CD4-positive, alpha-beta memory T cell (primary cell): ENCODE measurements around the gene FGGY. TPM values are rescaled to one million over a fixed set of nuclear protein-coding genes. Genes with fewer than 3 reads are reported as not detected.

Experiments
- CTCF ChIA-PET: fragments of 350-600 bp; sonication (Branson Sonifier 250); formaldehyde crosslinking; loops from one replicate; lab custom pipeline; 2021; ENCODE audit warnings: inconsistent platforms; ENCODE audit not compliant: partially characterized antibody; lab: Charles Lee
- POLR2A ChIA-PET: fragments of 350-600 bp; sonication (Branson Sonifier 250); formaldehyde crosslinking; loops from one replicate; lab custom pipeline; 2021; ENCODE audit not compliant: partially characterized antibody; lab: Charles Lee
- DNase-seq, 5 donors: peaks; one replicate each; pipeline versions ENCODE4 v3.0.0 to v3.0.0-alpha.2; 2020 to 2022; ENCODE audit warnings: mixed read lengths in 1 of 5
- H3K27ac ChIP-seq: one replicate; pipeline ENCODE4 v1.7.0; 2013; ENCODE audit warnings: low read depth, low read length
- H3K27me3 ChIP-seq: 2 replicates; pipeline ENCODE4 v1.7.0; 2013; ENCODE audit warnings: mild to moderate bottlenecking, low read length, moderate library complexity; ENCODE audit not compliant: insufficient read depth
- H3K36me3 ChIP-seq: 2 replicates; pipeline ENCODE4 v1.7.0; 2013; ENCODE audit warnings: mild to moderate bottlenecking, low read length, moderate library complexity; ENCODE audit not compliant: insufficient read depth
- H3K4me1 ChIP-seq: 2 replicates; pipeline ENCODE4 v1.7.0; 2013; ENCODE audit warnings: mild to moderate bottlenecking, low read length, moderate library complexity; ENCODE audit not compliant: insufficient read depth
- H3K4me3 ChIP-seq, 2 donors: one replicate each; pipeline ENCODE4 v1.7.0; 2013; ENCODE audit warnings: low read length in 2 of 2, mild to moderate bottlenecking in 1 of 2
- H3K9me3 ChIP-seq, 2 donors: one replicate each; pipeline ENCODE4 v1.7.0; 2013; ENCODE audit warnings: low read length in 2 of 2, control low read depth in 1 of 2; ENCODE audit not compliant: control insufficient read depth in 1 of 2
- H3K27ac Mint-ChIP-seq, 7 donors: one replicate each; pipeline ENCODE4 v1.8.0; 2020 to 2021; ENCODE audit warnings: mixed read lengths in 7 of 7, mild to moderate bottlenecking in 6 of 7, inconsistent platforms in 3 of 7, moderate library complexity in 3 of 7
- H3K27me3 Mint-ChIP-seq, 2 donors: one replicate each; pipeline ENCODE4 v1.8.0; 2020 to 2021; ENCODE audit warnings: mixed read lengths in 2 of 2
- H3K36me3 Mint-ChIP-seq, 2 donors: one replicate each; pipeline ENCODE4 v1.8.0; 2020 to 2021; ENCODE audit warnings: mixed read lengths in 2 of 2, inconsistent platforms in 1 of 2, mild to moderate bottlenecking in 1 of 2
- H3K4me1 Mint-ChIP-seq, 4 donors: one replicate each; pipeline ENCODE4 v1.8.0; 2020 to 2021; ENCODE audit warnings: mixed read lengths in 4 of 4, mild to moderate bottlenecking in 1 of 4
- H3K4me3 Mint-ChIP-seq, 8 donors: one replicate each; pipeline ENCODE4 v1.8.0; 2020 to 2021; ENCODE audit warnings: mixed read lengths in 8 of 8, mild to moderate bottlenecking in 7 of 8, moderate library complexity in 6 of 8, inconsistent platforms in 3 of 8
- H3K9me3 Mint-ChIP-seq, 8 donors: one replicate each; pipeline ENCODE4 v1.8.0; 2020 to 2021; ENCODE audit warnings: mixed read lengths in 8 of 8, mild to moderate bottlenecking in 5 of 8, inconsistent platforms in 3 of 8, moderate library complexity in 1 of 8
- intact Hi-C: fragments of 100-400 bp; cut with micrococcal nuclease; formaldehyde crosslinking; loops from one replicate; pipeline ENCODE4 v1.15.1; 2023
- polyA plus RNA-seq, 2 donors: library from polyadenylated mRNA; unstranded; fragments of 300-500 nt; fragmentation: Illumina TruSeq; gene quantifications; one replicate each; pipeline ENCODE4 v1.2.3, GENCODE V29; 2021
- total RNA-seq, 2 experiments: library from RNA; stranded (reverse); gene quantifications; one replicate each; pipeline ENCODE4 v1.2.3, GENCODE V29; 2021

The FGGY gene
- total and polyA plus RNA-seq, 4 experiments from 2014 or later, result 1.8 to 8.8 (median 3.6) TPM

- Histone ChIP-seq H3K4me3 (no peak overlapping the region), H3K36me3 (no peaks in the 10 kb centered on the region), H3K9me3 (no peaks in the 10 kb centered on the region), H3K4me1 (no peaks in the 10 kb centered on the region), H3K27me3 (no peaks in the 10 kb centered on the region), H3K27ac (no peak overlapping the region)
- Mint-ChIP-seq H3K27ac (no peak overlapping the region), H3K27me3 (no peaks in the 10 kb centered on the region), H3K4me3 (no peak overlapping the region), H3K9me3 (no peaks in the 10 kb centered on the region), H3K36me3 (no peaks in the 10 kb centered on the region), H3K4me1 (no peaks in the 10 kb centered on the region)
- DNase-seq, result no peak
- ChIA-PET POLR2A (no interaction called here), CTCF (interaction anchor here (1.1 to 5.9 kb wide), 2 partner anchors 9 to 1011 kb away, joined by 3 to 48 read pairs; no protein-coding TSS in a partner anchor)
- intact Hi-C loops, result loop anchor here (10.0 kb wide), 1 partner anchor 1236 kb away; no protein-coding TSS in a partner anchor
These were observed 453.6 kb downstream of the FGGY start for GRCh38 chr1:59750328-59751003.

GRCh38 chr1:59751004-59751395, 454.1 kb downstream of the FGGY start:
- H3K4me3 Mint-ChIP-seq, result no peak overlapping the region
- H3K27ac Mint-ChIP-seq, result no peak overlapping the region
- H3K36me3 Mint-ChIP-seq, result no peaks in the 10 kb centered on the region
- no peaks in the 10 kb centered on the region for H3K36me3 ChIP-seq
- H3K27ac ChIP-seq, result no peak overlapping the region
- DNase-seq, result no peak
- ChIA-PET CTCF (interaction anchor here (1.1 to 5.9 kb wide), 2 partner anchors 8 to 1012 kb away, joined by 3 to 48 read pairs; no protein-coding TSS in a partner anchor), POLR2A (no interaction called here)
- no peaks in the 10 kb centered on the region for H3K9me3 ChIP-seq
- no peaks in the 10 kb centered on the region for H3K4me1 Mint-ChIP-seq
- H3K9me3 Mint-ChIP-seq, result no peaks in the 10 kb centered on the region
- intact Hi-C loops, result loop anchor here (10.0 kb wide), 1 partner anchor 1236 kb away; no protein-coding TSS in a partner anchor
- no peaks in the 10 kb centered on the region for H3K27me3 Mint-ChIP-seq
- H3K4me3 ChIP-seq, result no peak overlapping the region
- H3K4me1 ChIP-seq, result no peaks in the 10 kb centered on the region
- no peaks in the 10 kb centered on the region for H3K27me3 ChIP-seq

DNA sequence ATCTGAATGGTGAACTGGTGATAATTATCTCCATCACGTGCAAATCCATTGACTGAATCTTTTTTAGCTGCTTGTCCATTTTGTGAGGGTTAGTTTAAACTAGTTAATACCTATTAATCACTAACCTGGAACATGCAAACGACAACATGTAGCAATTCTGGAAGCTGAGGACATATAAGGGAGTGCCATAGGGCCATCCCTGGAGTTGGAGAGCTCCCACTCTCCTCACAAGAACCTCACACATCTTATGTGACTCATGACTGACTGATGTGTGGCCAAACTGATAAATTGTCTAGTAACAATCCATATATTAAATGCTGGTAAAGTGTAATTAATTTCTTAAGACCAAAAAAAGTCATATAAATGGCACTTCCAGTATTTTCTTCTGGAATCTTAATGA, 454.9 kb downstream of the FGGY start:
- Histone ChIP-seq H3K9me3 (no peaks in the 10 kb centered on the region), H3K27ac (no peak overlapping the region), H3K4me1 (no peaks in the 10 kb centered on the region), H3K4me3 (no peak overlapping the region), H3K36me3 (no peaks in the 10 kb centered on the region), H3K27me3 (no peaks in the 10 kb centered on the region)
- Mint-ChIP-seq H3K27ac (no peak overlapping the region), H3K9me3 (no peaks in the 10 kb centered on the region), H3K27me3 (no peaks in the 10 kb centered on the region), H3K4me3 (no peak overlapping the region), H3K36me3 (no peaks in the 10 kb centered on the region), H3K4me1 (no peaks in the 10 kb centered on the region)
- no peak for DNase-seq
- CTCF ChIA-PET, result interaction anchor here (1.1 to 5.9 kb wide), 2 partner anchors 7 to 1013 kb away, joined by 3 to 48 read pairs; no protein-coding TSS in a partner anchor
- intact Hi-C loops, result loop anchor here (10.0 kb wide), 1 partner anchor 1237 kb away; no protein-coding TSS in a partner anchor
- POLR2A ChIA-PET, result no interaction called here

DNA sequence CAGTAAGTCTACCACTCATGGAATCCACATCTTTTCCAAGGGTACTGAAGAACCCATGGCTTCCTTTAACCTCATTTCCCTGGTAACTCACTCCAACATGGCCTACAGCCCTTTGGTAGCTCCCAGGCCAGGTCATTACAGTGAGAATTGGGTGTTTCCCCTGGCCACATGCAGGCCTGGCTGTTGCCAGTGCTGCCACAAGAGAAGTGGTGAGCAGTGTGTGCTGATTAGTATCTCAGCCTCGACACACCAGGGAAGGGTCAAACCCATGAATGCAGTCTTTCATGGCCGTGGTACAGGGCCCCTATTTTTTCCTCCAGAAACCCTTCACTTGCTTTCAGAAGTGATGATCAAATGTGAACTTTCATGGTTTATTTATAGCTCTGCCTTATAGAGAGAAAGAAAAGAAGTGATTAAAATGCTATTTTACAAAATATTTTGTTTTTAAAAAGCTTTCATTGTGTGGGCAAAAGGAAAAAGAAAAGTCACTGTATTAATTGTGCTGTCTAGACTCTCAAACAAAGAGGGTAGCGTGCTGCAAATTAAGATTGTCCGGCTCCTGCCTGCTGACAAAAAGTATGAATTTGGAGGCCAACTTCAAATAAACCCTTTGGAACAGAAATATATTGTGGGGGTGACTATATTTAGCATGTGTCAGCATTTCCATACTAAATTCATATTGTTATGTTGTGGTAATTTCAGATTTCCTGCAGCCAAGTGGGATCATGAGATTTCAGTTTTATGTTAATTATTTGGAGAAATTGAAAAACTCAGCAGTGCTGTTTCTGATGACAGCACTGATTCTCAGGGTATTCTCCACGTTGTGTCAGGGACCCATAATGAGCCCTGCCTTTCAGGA, 455.9 kb downstream of the FGGY start:
- intact Hi-C loops, result loop anchor here (10.0 kb wide), 1 partner anchor 1238 kb away; no protein-coding TSS in a partner anchor
- Histone ChIP-seq H3K27ac (no peak overlapping the region), H3K4me3 (no peak overlapping the region), H3K36me3 (no peaks in the 10 kb centered on the region), H3K27me3 (no peaks in the 10 kb centered on the region), H3K4me1 (no peaks in the 10 kb centered on the region), H3K9me3 (no peaks in the 10 kb centered on the region)
- H3K27me3 Mint-ChIP-seq, result no peaks in the 10 kb centered on the region
- H3K27ac Mint-ChIP-seq, result no peak overlapping the region
- no peaks in the 10 kb centered on the region for H3K9me3 Mint-ChIP-seq
- ChIA-PET POLR2A (no interaction called here), CTCF (no interaction called here)
- H3K36me3 Mint-ChIP-seq, result no peaks in the 10 kb centered on the region
- DNase-seq, result no peak
- no peak overlapping the region for H3K4me3 Mint-ChIP-seq
- H3K4me1 Mint-ChIP-seq, result no peaks in the 10 kb centered on the region

DNA sequence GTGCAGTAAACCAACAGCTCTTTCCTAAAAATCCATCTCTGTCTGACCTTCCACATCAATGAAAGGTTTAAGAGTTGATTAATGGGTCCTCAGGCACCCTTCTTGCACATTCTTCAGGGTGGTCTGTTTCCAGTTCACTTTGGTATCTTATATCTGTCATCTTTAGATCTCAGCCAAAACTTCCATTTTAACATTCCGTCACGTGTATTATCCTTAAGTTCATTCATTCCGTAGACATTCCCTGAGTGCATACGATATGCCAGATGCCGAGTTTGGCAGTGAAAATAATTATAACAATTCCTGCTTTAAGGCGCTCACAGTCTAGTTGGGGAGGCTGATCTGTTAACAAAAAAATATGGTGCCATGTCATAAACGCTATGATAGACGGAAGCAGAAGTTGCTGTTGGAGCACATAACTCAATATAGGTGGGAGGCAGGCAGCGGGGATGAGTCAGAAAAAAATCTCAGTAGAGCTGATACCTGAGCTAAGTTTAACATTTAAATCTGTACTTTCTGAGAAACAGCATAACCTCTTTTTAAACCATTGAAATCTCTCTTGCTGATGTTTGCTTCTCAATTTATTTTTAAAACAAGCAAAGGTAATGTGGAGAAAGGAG, 458.3 kb downstream of the FGGY start:
- Histone ChIP-seq H3K4me3 (no peak overlapping the region), H3K36me3 (no peaks in the 10 kb centered on the region), H3K27me3 (no peaks in the 10 kb centered on the region), H3K9me3 (no peaks in the 10 kb centered on the region), H3K27ac (no peak overlapping the region), H3K4me1 (peaks cover 3% of the 10 kb centered on the region)
- Mint-ChIP-seq H3K27me3 (no peaks in the 10 kb centered on the region), H3K27ac (no peak overlapping the region), H3K36me3 (no peaks in the 10 kb centered on the region), H3K4me3 (no peak overlapping the region), H3K9me3 (no peaks in the 10 kb centered on the region), H3K4me1 (peaks cover 0 to 4% (median 3%) of the 10 kb centered on the region in 4 donors)
- intact Hi-C loops, result loop anchor here (10.0 kb wide), 1 partner anchor 1240 kb away; no protein-coding TSS in a partner anchor
- DNase-seq, result no peak
- ChIA-PET CTCF (interaction anchor here (1.1 kb wide), 1 partner anchor 12 kb away, joined by 3 read pairs; no protein-coding TSS in a partner anchor), POLR2A (no interaction called here)

DNA sequence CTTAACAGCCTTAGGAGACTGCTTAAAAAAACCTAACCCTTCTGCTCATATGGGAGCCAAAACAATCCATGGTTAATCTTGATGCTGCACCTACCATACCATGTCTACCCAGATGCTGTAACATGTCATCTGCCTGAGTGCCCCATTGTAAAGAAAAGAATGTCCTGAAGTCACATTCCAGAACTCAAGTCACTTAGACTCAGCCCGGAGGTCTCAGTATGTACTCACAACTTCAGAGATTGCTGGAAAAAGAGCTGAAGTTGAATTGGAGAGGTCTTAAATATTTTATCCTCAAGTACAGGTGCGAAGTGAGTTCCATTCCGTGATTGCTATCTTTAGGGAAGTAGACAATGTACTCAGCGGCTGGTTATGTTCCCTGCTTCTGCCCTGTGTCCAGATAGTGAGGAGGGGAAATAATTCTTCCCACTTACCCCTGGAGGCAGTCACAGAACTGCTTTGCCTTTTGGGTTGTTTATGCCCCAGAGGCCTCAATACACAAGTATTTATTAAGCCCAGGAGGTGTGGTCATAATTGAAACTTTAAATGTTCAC, 460.4 kb downstream of the FGGY start:
- H3K9me3 ChIP-seq, result no peaks in the 10 kb centered on the region
- ChIA-PET CTCF (interaction anchor here (1.7 to 4.2 kb wide), 2 partner anchors 8 to 1104 kb away, joined by 4 to 48 read pairs; no protein-coding TSS in a partner anchor), POLR2A (no interaction called here)
- no peak overlapping the region for H3K27ac Mint-ChIP-seq
- no peaks in the 10 kb centered on the region for H3K36me3 ChIP-seq
- no peak overlapping the region for H3K27ac ChIP-seq
- no peaks in the 10 kb centered on the region for H3K36me3 Mint-ChIP-seq
- H3K27me3 ChIP-seq, result no peaks in the 10 kb centered on the region
- H3K4me1 ChIP-seq, result peaks cover 3% of the 10 kb centered on the region
- intact Hi-C loops, result loop anchor here (10.0 kb wide), 1 partner anchor 1242 kb away; no protein-coding TSS in a partner anchor
- peaks cover 0 to 4% (median 3%) of the 10 kb centered on the region in 4 donors for H3K4me1 Mint-ChIP-seq
- H3K4me3 Mint-ChIP-seq, result no peak overlapping the region
- no peak overlapping the region for H3K4me3 ChIP-seq
- no peaks in the 10 kb centered on the region for H3K9me3 Mint-ChIP-seq
- no peak for DNase-seq
- H3K27me3 Mint-ChIP-seq, result no peaks in the 10 kb centered on the region
